Measurements from ENCODE around the gene GNL2.

DNA sequence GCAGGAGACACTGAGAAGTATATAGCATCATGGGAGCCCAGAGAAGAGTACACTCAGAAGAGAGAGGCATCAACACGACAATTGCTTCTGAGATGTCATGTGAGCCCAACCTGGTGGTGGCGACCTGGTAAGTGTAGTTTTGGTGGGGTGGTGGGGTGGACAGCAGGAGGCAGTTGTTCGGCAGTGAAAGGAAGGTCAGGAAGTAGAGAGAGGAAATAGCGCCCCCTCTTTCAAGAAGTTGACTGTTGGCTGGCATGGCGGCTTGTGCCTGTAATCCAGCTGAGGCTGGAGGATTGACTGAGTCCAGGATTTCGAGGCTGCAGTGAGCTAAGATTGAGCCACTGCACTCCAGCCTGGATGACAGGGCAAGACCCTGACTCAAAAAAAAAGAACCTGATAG is 26.4 kb upstream of the GNL2 start:
- TF ChIP-seq, protein P1, sequence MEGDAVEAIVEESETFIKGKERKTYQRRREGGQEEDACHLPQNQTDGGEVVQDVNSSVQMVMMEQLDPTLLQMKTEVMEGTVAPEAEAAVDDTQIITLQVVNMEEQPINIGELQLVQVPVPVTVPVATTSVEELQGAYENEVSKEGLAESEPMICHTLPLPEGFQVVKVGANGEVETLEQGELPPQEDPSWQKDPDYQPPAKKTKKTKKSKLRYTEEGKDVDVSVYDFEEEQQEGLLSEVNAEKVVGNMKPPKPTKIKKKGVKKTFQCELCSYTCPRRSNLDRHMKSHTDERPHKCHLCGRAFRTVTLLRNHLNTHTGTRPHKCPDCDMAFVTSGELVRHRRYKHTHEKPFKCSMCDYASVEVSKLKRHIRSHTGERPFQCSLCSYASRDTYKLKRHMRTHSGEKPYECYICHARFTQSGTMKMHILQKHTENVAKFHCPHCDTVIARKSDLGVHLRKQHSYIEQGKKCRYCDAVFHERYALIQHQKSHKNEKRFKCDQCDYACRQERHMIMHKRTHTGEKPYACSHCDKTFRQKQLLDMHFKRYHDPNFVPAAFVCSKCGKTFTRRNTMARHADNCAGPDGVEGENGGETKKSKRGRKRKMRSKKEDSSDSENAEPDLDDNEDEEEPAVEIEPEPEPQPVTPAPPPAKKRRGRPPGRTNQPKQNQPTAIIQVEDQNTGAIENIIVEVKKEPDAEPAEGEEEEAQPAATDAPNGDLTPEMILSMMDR (IDR thresholded peaks at IDR 0.05; ENCODE audit: insufficient read depth, low read length) = no peak
- TF ChIP-seq SPI1 (IDR thresholded peaks at IDR 0.05; ENCODE audit: borderline replicate concordance, low read depth) (no peak), POLR2AphosphoS5 (IDR thresholded peaks at IDR 0.05; ENCODE audit: low read depth) (no peak), GABPA (IDR thresholded peaks at IDR 0.05; ENCODE audit: low read depth) (no peak)
- TF ChIP-seq, protein P2, sequence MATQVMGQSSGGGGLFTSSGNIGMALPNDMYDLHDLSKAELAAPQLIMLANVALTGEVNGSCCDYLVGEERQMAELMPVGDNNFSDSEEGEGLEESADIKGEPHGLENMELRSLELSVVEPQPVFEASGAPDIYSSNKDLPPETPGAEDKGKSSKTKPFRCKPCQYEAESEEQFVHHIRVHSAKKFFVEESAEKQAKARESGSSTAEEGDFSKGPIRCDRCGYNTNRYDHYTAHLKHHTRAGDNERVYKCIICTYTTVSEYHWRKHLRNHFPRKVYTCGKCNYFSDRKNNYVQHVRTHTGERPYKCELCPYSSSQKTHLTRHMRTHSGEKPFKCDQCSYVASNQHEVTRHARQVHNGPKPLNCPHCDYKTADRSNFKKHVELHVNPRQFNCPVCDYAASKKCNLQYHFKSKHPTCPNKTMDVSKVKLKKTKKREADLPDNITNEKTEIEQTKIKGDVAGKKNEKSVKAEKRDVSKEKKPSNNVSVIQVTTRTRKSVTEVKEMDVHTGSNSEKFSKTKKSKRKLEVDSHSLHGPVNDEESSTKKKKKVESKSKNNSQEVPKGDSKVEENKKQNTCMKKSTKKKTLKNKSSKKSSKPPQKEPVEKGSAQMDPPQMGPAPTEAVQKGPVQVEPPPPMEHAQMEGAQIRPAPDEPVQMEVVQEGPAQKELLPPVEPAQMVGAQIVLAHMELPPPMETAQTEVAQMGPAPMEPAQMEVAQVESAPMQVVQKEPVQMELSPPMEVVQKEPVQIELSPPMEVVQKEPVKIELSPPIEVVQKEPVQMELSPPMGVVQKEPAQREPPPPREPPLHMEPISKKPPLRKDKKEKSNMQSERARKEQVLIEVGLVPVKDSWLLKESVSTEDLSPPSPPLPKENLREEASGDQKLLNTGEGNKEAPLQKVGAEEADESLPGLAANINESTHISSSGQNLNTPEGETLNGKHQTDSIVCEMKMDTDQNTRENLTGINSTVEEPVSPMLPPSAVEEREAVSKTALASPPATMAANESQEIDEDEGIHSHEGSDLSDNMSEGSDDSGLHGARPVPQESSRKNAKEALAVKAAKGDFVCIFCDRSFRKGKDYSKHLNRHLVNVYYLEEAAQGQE (IDR thresholded peaks at IDR 0.05; ENCODE audit: insufficient replicate concordance, low read depth) = no peak
